HG03457 (cell line): ENCODE data around the gene SPTBN4.
"Not testable (repeated sequence)": the region's sequence is repeated elsewhere in the genome, so short reads cannot be mapped to it uniquely, and the experiment has no call there.

ENCODE experiments used
- ATAC-seq: cut with Tn5 transposase; IDR thresholded peaks from one replicate; pipeline ENCODE4 v1.9.1; 2021; ENCODE audit warnings: moderate number of reproducible peaks; ENCODE audit not compliant: unreplicated experiment

Gene SPTBN4

GRCh38 chr19:40502647-40503319 lies 36.0 kb downstream of the SPTBN4 start:
- ATAC-seq: no peak

- no peak for ATAC-seq
These were observed 36.5 kb downstream of the SPTBN4 start for GRCh38 chr19:40503320-40503695.

GRCh38 chr19:40506099-40506498 lies 39.3 kb downstream of the SPTBN4 start:
- ATAC-seq: no peak

GRCh38 chr19:40507892-40508291 lies 41.1 kb downstream of the SPTBN4 start:
- no peak for ATAC-seq

DNA sequence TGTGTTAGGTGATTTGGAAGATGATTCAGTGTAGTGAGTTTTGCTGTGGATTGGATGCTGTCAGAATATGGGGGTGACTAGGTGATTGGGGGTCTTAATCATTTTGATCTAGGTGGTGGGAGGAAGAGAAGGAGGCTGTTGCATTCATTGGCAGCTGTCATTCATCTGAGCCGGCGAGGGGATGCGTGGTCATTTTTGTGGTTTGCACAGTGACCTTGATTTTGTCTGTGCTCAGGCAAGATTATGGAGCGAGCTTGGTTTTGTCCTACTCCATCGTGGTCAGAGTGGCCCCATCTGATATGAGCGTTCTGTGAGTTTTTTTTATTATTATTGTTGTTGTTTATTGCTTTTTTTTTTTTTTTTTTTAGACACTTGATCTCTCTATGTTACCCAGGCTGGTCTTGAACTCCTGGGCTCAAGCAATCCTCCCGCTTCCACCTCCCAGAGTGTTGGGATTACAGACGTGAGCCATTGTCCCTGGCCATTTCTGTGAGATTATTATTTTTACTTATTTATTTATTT lies 42.0 kb downstream of the SPTBN4 start:
- no peak for ATAC-seq

GRCh38 chr19:40510526-40511115 lies 43.8 kb downstream of the SPTBN4 start:
- no peak for ATAC-seq

DNA sequence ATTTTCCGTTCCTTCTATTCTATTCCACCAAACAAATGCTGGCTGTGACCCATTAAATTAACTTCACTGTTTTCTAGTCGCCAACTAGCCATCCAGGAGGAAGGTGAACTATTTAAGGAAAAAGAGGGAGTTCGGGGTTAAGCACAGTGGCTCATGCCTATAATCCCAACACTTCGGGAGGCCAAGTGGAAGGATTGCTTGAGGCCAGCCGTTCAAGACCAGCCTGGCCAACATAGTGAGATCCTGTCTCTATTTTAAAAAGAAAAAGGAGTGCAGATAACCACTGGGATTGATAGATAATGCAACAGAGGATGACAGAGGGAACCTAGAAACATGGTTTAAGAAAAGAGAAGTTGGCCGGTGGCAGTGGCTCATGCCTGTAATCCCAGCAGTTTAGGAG lies 44.7 kb downstream of the SPTBN4 start:
- ATAC-seq: no peak

DNA sequence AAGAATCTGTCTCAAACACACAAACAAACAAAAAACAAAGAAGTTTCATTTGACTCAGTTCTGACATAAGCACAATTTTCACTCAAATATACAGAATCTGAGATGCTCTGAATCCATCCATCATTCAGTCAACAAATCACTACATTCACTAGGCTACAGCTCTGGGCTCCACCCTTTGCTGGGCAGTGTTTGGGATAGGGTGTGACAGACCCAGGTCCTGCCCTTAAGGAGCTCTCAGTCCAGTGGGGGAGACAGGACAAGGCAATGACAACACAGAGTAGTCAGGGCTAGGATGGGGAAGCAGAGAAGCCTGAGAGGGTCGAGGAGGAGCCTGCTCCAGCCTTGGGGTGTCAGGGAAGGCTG lies 45.3 kb downstream of the SPTBN4 start:
- ATAC-seq: no peak

- no peak for ATAC-seq
These were observed 45.9 kb downstream of the SPTBN4 start for GRCh38 chr19:40512473-40513344.

DNA sequence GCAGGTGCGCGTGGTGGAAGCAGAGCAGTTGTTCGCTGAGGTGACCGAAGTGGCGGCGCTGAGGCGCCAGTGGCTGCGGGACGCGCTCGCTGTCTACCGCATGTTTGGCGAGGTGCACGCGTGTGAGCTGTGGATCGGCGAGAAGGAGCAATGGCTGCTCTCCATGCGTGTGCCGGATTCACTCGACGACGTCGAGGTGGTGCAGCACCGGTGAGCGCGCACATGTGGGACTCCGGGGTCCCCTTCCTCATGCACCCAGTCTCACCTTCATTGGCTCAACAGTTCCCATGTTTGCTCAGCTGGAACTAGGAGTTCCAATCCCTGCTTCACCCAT lies 46.5 kb downstream of the SPTBN4 start:
- ATAC-seq: no peak

DNA sequence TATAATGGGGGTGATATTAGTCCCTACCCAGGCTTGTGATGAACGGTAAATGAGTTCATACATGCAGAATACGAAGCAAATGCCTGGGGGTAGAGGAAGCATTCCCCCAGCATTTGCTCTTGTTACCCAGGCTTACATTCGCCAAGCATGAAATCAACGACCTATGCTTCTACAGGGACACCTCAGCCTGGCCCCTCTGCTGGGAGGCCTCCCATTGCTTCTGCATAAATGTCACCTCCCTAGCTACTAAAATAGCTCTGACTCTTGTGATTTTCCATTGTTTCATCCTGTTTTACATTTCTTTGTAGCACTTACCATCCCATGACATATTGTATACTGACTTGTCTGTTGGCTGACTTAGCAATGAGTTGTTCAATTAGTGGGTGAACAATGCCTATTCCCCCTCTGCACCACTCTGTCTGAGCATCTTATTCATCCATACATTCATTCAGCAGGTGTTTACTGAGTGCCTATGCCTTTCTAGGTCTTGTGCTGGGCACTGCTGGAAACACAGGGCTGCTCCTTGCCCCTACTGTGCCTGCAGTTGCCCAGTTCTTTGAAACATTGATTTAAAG lies 47.0 kb downstream of the SPTBN4 start:
- no peak for ATAC-seq

GRCh38 chr19:40517248-40517647 lies 50.4 kb downstream of the SPTBN4 start:
- ATAC-seq: no peak

DNA sequence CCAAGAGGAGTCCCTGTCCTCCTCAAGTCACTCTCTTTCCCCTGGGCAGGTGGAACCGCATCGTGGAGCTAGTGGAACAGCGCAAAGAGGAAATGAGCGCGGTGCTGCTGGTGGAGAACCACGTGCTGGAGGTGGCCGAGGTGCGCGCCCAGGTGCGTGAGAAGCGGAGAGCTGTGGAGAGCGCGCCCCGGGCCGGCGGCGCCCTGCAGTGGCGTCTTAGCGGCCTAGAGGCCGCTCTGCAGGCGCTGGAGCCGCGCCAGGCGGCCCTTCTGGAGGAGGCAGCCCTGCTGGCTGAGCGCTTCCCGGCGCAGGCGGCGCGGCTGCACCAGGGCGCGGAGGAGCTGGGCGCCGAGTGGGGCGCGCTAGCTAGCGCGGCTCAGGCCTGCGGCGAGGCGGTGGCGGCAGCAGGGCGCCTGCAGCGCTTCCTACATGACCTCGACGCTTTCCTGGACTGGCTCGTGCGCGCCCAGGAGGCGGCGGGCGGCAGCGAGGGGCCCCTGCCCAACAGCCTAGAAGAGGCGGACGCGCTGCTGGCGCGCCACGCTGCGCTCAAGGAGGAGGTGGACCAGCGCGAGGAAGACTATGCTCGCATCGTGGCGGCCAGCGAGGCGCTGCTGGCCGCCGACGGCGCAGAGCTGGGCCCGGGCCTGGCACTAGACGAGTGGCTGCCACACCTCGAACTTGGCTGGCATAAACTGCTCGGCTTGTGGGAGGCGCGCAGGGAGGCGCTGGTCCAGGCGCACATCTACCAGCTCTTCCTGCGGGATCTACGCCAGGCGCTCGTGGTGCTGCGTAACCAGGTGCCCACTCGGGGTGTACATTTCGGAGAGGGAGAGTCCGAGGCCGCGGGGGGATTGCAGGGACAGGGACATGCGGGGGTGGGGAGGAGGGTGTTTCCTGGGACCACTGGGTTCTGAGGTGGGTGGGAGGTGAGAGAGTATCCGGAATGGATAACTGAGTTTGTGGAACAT lies 52.8 kb downstream of the SPTBN4 start:
- ATAC-seq: no peak

GRCh38 chr19:40521276-40521675 lies 54.5 kb downstream of the SPTBN4 start:
- ATAC-seq: no peak

DNA sequence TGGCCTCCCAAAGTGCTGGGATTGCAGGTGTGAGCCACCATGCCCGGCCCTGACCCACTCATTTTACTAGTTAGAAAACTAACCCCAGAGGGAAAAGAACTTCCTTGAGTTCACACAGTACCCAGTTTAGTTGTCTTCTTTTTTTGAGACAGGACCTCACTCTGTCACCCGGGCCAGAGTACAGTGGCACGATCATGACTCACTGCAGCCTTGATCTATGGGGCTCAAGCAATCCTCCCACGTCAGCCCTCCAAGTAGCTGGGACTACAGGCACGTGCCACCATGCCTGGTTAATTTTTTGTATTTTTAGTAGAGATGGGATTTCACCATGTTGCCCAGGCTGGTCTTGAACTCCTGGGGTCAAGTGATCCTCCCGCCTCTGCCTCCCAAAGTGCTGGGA lies 55.1 kb downstream of the SPTBN4 start:
- ATAC-seq: not testable (repeated sequence)

GRCh38 chr19:40523322-40524047 lies 56.7 kb downstream of the SPTBN4 start:
- ATAC-seq: no peak

GRCh38 chr19:40524133-40524549 lies 57.3 kb downstream of the SPTBN4 start:
- no peak for ATAC-seq

GRCh38 chr19:40524655-40525054 lies 57.9 kb downstream of the SPTBN4 start:
- no peak for ATAC-seq

GRCh38 chr19:40525234-40526051 lies 58.6 kb downstream of the SPTBN4 start:
- ATAC-seq: no peak
